NB4 (cell line): ENCODE results near the gene TANGO6.

ENCODE experiments used
- CTCF ChIP-seq: IDR thresholded peaks from one replicate; pipeline ENCODE4 v1.5.1; 2012; ENCODE audit warnings: low read depth, low read length
- MAX ChIP-seq: IDR thresholded peaks from 2 replicates; pipeline ENCODE4 v1.6.1; 2011; ENCODE audit warnings: low read depth, low read length
- MYC ChIP-seq: IDR thresholded peaks from 2 replicates; pipeline ENCODE4 v1.6.1; 2011; ENCODE audit warnings: low read depth, low read length
- POLR2A ChIP-seq: IDR thresholded peaks from 2 replicates; pipeline ENCODE4 v1.6.1; 2011; ENCODE audit warnings: mild to moderate bottlenecking; ENCODE audit not compliant: insufficient read length; ENCODE audit errors: extremely low read depth

- TF ChIP-seq CTCF (no peak), MAX (no peak), POLR2A (no peak), MYC (no peak)
These were observed 229.9 kb downstream of the TANGO6 start for GRCh38 chr16:69073181-69073702.
